GM10847 (cell line): ENCODE results near the gene R3HCC1L.

Source experiments
- POLR2A ChIP-seq: IDR thresholded peaks from 2 replicates; pipeline ENCODE4 v1.6.1; 2011; ENCODE audit not compliant: insufficient read length; ENCODE audit errors: extremely low read depth

R3HCC1L gene

DNA sequence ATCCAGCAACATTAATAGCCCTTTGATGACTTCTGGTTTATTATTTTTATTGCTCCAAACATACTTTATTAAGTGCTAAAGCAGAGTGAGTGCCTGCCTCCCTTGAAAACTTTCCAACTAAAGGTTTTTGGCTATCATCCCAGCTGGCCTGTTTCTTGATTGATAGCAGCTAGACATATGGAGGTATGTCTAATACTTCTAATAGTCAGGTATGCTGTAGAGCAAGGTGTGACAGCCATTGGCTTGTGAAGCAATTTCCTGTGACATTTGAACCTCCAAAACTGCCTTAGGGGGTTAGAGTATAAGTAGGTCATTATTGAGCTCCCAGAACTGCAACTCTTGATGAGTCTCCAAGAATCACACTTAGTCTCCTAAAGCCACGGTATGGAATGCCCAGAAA is 77.7 kb downstream of the R3HCC1L start:
- no peak for TF ChIP-seq POLR2A

DNA sequence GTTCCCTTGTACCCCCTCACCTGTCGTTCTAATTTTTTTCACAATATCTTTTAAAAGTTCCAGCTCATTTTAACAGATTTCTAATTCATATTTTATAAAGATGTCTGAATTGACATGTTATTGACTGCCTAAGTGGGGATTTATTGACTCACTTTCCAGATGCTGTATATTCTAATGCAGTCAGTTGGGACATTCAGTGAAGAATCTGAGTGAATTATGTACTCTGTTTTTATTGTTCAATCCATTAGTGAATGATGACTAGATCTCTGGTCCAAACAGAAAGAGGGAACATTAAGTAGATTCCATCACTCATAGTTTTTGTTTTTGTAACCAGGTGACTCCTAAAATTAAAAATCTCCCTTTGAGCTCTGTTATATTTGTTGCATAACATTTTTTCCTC is 79.3 kb downstream of the R3HCC1L start:
- no peak for TF ChIP-seq POLR2A

DNA sequence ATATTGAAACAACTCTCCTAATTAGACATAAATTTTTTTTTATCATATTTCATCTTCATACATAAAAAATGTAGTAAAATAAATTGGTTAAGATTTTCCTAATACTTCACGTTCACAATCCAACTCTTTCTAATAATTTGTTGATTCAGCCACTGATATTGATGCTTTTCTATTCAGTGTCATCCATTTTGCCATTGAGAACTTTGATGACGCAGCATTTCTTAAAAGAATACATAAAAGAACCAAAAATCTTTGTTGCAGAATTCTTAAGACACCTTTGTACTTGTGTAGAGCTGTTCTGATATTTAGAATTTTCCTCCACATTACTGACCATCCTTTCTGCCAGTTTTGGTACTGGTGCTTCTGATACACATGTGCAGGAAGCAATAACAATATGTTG is 80.9 kb downstream of the R3HCC1L start:
- no peak for TF ChIP-seq POLR2A

DNA sequence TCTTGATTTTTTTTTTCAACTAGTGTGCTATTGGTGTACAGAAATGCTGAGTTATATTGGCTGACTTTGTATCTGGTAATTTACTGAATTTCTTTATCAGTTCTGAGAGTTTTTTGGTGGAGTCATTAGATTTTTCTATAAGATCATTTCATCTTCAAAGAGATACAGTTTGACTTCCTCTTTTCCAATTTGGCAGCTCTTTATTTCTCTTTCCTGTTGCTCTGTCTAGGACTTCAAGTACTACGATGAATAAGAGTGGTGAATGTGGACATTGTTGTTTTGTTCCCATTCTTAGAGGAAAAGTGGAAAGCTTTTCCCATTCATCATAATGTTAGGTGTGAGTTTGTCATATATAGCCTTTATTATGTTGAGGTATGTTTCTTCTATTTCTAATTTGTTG is 83.3 kb downstream of the R3HCC1L start:
- no peak for TF ChIP-seq POLR2A

DNA sequence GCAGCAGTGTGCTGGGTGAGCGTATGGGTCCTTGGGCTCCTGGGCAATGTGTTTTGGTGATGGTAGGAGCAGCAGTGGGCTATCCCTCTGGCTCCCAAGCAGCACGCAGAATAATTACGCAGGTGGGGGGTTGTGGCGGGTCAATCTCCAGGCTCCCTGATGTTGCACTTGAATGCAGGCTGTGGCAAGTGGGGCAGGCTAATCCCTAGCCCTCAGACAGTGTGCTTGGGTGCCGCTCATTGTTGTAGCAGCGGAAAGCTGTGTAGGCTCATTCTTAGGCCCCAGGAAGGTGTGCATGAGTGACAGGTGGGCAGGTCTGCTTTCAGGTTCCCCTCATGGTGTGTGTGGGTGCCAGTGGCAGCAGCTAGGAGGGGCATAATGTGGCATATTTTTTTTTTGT is 89.4 kb downstream of the R3HCC1L start:
- no peak for TF ChIP-seq POLR2A

DNA sequence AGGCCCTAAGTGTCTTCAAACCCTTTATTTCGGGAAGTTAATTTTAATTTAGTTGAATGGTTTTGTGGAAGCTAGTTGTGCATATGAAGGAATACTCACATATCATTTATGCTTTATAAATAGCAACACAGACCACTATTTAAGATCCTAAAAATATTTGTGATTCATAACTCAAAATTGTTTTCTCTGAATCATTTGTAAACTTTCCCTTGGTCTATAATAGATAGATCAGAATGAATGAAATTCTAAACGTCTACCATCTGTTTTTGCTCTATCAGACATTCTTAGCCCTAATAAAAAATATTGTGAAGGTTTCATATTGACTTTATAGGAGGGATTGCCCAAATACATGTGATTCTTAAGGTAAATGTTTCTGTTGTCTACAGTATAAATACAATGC is 90.1 kb downstream of the R3HCC1L start:
- no peak for TF ChIP-seq POLR2A

DNA sequence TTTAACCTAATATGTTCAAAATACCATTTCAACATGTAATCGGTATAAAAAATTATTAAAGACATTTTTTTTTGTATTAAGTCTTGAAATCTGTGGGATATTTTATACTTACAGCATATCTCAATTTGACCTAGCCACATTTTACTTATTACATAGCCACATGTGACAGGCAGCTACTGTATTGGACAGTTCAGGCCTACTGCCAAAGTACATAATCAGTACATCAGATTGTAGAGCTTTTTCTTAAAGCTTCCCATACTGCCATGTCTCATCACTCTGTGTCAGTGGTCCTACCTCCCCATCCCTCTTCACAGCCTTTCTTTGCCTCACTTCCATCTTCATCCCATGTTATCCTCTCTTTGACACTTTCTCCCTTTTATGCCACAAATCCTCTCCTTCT is 90.5 kb downstream of the R3HCC1L start:
- no peak for TF ChIP-seq POLR2A

DNA sequence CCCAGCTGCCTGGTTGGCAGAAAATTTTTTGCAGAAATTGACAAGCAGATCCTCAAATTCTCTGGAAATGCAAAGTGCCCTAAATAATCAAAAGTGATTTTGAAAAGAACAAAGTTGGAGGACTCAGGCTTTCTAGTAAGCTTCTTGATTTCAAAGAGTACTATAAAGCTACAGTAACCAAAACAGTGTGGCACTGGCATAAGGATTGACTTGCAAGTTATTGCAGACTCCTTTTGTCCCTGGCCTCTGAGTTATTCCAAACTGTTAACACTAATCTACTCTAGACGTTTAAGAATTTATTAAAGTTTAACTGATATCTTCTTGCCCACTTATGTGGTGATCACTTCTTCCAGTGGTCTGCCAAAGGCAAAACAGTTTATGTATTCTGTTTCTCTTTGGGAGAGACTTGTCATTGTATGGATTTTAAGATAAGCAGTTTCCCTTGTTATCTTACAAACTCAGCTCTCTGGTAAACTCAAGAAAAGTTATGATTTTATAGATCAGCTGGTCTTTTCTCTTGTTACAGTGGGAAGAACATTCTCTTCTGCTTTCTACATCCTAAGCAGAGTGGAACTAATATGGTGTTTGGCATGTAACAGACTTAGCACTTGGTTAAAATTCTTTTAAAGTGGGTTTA is 92.2 kb downstream of the R3HCC1L start:
- no peak for TF ChIP-seq POLR2A

DNA sequence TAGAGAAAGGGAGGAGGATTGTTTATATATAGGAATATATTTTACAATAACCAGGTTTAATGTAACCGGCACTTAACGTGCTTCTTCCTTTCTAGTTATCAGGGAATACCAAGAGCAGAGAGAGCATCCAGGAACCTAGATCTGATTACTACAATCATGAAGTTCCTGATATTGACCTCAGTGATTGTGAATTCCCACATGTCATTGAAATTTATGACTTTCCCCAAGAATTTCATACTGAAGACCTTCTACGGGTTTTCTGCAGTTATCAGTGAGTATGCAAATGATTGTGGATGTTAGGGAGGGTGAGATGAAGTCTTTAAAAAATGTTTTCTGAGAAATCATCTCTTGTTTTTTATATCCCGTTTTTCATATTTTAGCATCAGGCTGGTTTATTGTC is 97.0 kb downstream of the R3HCC1L start:
- TF ChIP-seq POLR2A: no peak

DNA sequence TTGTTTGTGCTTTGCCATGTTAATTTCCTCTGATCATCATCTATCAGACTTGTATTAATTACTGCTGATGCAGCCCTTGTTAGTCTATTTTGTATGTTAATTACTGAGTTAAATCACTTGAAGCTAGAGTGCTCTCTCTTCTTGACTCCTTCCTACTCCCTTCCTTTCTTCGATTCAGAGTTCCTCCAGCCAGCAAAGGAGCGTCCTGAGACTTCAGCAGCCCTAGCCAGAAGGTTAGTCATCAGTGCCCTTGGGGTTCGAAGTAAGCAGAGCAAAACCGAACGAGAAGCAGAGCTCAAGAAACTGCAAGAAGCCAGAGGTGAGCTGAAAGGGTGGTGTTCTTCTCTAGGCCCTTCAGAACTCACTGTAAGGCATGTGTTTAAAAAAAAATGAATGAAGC is 101.4 kb downstream of the R3HCC1L start:
- TF ChIP-seq POLR2A: no peak

DNA sequence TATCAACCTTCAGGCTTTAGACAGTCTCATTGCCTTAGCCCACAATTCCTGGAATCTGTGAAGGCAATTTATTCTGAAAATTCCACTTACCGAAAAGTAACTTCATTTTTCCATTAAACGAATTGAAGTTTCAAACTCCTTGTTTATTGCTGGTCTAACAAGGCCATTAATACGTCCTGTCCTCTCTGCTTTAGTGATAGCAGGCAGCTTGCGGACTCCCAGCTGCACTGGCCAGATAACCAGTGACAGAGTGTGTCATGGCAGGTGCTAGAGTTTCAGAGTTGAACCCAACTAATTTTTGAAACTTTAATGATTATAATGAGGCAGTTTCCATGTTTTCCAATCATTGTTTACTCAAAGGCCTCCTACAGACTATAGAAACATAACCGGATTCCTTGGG is 102.4 kb downstream of the R3HCC1L start:
- TF ChIP-seq POLR2A: no peak

DNA sequence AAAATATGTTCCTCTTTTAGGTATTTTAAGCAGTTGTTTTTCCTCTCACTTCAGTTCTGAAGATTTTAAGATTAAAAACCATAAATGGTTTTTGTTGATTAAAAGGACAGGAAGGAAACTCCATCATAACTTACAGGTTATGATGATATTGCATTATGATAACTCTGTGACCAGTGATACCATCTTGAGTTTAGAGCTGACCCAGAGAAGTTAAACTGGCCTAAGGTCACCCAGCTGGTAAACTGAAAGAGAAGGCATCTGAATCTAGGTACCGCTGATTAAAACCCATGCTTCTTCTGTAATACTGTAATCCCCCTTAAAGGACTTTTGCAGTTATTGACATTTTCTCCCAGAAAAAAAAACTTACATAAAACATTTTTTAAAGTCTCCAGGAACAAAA is 103.9 kb downstream of the R3HCC1L start:
- TF ChIP-seq POLR2A: no peak

DNA sequence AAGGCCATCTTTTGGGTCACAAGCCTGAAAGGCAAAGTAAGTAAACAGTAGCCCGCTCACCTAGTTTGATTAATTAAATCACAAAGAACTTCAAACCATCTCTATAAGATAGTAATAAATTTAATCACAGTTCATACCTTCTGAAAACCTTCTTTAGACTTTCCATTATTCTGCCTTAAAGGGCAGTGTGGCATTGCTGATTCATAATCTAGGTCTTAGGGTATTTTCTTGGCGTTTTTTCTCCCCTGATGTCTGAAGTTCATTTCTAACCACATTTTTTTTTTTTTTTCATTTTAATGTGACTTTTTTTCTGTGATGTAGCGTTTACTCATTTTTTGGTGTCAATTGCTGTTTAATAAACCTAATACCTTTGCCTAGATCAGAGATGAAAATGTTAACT is 106.1 kb downstream of the R3HCC1L start:
- no peak for TF ChIP-seq POLR2A

DNA sequence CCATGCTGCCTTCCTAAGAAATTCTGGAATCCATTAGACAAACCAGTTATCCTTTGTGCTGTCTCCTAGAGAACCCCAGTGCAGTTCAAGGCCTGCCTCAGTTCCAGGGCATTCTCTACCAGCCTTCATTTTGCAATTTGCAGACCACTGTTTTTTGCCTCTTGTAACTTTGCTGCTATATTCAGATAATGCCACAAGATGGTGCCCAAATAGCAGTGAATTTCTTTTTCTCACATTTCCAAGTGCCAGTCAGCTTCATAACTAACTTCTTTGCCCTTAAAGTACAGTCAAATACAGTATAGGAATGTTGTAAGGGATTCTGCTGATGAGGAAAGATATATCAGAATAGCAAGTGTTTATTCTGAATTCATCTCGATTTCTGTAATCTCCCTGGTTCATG is 108.4 kb downstream of the R3HCC1L start:
- no peak for TF ChIP-seq POLR2A

DNA sequence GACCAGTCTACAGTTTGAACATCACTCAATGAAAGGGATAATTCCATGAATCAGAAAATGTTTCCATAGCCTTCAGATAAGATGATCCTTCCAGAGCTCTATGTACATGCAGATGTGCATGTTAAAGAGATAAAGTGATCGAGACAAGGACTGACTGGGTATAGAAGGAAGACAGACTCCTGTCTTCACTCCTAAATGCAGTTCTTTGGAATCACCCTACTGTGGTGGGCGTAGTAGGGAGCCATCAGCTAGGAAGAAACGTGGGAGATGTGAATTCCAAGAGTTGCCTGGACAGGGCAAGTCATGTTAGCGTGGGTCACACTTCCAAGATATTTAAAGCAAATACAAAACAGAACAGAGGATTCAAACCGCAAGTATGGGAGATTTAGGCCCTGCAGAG is 109.7 kb downstream of the R3HCC1L start:
- no peak for TF ChIP-seq POLR2A

DNA sequence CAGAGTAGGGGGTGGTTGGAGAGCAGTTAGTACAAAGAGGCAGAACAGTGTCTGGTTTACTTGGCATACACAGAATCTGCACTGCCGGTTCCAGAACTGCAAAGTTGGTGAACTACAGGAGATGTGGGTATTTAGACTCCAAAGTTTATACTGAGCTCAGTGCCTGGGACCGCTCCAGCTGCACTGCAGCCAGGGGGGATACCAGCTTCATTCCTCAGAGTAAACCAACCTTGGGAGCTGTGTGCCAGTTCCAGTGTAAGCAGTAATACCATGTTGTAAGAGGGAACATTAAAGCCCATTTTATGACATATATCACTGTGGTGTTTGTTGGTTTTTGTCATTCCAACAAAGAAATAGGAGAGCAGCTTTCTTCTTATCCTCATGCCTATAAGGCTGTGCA is 110.1 kb downstream of the R3HCC1L start:
- no peak for TF ChIP-seq POLR2A

DNA sequence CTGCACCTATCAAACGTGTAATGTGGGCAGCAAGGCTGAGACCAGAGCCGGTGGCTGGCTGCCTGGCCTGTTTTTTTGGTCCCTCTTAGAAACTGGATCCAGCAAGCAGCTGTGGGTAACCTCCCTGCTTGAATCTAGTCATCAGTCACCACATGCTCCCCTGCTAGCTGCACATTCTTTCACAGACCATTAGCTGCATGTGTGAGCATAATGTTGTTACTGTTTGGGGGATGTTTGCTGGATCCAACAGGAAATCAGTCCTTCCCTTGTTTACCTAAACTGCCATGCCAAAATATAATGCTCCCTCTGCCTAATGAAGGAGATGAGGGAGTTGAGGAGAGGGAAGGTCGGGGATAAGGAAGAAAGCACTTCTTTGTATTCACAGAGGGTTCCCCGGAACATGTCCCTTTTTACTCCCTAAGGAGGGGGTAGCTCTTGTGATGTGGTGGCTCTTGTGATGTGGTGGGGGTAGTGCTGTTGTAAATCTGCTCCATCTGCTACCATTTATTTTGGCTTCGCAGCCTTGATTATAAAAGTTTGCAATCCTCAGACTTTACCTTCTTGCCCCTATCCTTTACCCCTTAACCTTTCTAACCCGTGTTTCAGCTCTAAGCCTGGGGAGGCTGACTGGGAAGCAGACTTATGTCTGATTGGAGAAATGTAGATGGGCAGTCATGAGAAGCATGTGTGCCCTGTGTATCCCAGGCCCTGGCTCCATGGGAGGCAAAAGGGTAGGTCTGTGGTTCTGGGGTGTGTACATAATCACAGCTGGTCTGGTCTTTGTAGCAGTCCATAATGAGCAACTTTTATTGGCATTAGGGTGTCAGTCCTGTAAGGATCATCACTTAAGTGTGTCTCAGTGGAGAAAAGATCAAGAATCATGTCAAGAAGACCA is 112.7 kb downstream of the R3HCC1L start:
- TF ChIP-seq POLR2A: no peak

DNA sequence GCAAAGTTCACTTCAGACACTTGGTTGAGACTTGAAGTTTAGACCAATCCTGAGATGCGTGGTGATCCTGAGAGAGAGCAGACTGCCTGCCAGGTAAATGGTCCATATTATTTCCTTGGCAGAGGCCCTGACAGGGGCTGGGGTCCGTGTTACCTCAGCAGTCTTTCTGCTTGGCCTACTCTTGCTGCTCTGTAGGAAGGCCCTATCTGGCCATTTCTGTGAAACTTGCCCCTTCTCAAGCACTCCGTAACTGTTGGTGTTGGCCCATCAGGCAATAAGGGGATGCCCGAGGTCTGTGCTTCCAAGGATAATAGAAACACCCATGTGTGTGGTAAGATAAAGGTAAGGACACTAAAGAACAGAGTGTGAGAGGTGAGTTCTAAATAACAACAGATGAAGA is 113.6 kb downstream of the R3HCC1L start:
- TF ChIP-seq POLR2A: no peak

DNA sequence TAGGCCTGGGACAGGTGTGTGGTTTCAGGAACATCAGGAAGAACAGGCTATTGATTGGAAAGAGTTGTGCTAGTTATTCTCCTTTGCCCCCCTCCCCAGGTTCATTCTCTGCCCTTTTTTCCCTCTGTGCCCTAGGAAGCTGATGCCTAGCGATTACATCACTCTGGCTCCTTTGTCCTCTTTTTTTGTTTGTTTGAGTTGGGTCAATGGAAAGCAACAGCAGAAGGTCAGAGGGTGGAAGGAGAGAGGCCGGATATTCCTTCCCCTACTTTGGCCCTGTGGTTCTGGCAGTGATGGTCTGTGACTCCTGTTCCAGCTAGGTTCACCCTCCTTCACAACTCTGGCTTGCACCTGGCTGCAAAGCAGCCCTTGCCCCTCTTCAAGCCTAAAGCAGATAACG is 114.7 kb downstream of the R3HCC1L start:
- no peak for TF ChIP-seq POLR2A
